GM19035 (cell line): ENCODE data around the gene DIS3L2.

Source experiments
- ATAC-seq: cut with Tn5 transposase; IDR thresholded peaks from one replicate; pipeline ENCODE4 v1.9.1; 2021; ENCODE audit not compliant: unreplicated experiment

DIS3L2 gene

DNA sequence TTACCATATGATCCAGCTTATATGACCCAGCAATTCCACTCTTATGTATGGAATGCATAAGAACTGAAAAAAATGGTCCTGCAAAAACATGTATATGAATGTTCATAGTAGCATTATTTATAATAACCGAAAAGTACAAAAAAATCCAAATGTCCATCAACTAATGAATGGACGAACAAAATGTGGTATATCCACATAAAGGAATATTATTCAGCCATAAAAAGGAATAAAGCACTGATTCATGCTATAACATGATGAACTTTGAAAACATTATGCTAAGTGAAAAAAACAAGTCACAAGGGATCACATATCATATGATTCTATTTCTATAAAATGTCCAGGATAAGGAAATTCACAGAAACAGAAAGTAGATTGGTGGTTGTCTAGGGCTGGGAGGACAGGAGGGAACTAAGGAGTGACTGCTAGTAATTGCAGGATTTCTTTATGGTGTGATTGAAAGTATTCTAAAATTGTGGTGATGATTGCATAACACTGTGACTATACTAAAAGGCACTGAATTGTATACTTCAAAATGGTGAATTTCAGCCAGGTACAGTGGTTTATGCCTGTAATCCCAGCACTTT is 10.0 kb upstream of the DIS3L2 start:
- no peak for ATAC-seq

DNA sequence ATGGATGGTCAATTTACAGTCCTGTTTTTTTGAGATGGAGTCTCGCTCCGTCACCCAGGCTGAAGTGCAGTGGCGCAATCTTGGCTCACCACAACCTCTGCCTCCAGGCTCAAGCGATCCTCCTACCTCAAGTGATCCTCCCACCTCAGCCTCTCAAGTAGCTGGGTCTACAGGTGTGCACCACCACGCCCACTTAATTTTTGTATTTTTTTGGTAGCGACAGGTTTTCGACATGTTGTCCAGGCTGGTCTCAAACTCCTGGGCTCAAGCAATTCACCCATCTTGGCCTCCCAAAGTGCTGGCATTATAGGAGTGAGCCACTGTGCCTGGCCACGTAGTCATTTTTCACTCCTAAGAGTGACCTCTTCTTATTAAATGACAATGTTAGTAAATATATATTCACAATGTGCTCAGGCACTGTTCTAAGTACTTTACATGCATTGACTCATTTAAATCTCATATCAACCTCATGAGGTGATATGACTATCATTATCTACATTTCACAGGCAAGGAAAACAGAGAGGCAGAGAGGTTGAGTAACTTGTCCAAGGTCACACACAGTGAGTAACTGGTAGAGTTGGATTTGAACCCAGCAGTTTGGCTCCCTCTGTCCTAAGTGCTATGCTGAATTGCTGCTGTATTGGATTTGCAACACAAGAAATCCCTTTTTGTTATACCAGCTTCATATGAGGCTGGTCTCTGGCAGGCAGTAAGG is 5.6 kb upstream of the DIS3L2 start:
- no peak for ATAC-seq

GRCh38 chr2:231957913-231958763 is 3.4 kb upstream of the DIS3L2 start:
- ATAC-seq = no peak

DNA sequence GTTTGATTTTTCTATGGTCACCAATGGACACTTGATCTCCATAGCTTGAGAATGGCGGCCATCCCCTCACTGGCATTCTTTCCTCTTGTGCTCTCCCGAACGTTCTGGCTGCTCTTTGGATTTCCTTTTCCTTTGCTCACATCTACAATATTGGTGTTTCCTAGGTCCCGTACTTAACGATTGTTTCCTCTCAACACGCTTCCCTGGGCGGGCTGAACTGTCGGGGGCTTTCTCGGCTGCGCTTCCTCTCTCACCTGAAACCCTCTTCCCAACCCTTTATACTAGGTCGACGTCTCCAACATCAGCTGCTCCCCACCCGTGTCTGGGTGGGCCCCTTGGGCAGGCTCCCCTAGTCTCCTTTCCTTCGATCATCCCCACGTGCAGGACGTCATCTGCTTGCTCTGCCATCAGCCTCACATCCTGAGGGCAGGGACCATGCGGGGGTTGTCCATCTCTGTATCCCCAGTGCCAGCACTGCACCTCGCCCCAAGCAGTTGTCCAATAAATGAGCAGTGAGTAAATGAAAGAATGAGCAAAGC is 634 bp upstream of the DIS3L2 start:
- ATAC-seq = peak; percentile 28

DNA sequence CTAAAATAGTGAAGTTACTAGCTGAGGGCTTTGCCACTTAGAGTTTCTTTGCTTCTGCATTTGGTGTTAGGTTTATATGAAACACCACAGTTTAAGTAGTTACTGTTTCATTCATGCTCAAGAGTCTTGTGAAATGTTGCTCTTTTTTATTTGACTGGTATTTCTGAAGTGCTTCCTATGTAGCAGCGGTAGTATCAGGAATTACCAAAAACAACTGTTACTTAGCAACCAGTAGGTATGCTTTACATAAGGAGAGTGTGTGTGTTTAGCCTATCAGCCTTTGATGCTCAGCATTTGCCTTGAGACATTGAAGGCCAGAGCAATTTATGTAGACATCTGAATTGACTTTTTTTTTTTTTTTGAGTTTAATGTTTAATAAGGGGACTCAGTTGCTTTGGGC is 3.6 kb downstream of the DIS3L2 start:
- ATAC-seq = no peak

GRCh38 chr2:231966886-231967285 is 5.4 kb downstream of the DIS3L2 start:
- ATAC-seq = no peak

DNA sequence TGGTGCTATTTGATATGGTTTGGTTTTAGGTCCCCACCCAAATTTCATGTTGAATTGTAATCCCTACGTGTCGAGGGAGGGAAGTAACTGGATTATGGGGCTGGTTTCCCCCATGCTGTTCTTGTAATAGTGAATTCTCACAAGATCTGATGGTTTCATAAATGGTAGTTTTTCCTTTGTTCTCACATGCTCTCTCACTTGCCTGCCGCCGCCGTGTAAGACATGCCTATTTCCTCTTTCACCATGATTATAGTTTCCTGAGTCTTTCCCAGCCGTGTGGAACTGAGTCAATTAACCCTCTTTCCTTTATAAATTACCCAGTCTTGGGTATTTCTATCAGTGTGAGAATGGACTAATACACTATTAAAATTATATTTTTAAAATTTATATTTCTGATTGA is 7.3 kb downstream of the DIS3L2 start:
- no peak for ATAC-seq

DNA sequence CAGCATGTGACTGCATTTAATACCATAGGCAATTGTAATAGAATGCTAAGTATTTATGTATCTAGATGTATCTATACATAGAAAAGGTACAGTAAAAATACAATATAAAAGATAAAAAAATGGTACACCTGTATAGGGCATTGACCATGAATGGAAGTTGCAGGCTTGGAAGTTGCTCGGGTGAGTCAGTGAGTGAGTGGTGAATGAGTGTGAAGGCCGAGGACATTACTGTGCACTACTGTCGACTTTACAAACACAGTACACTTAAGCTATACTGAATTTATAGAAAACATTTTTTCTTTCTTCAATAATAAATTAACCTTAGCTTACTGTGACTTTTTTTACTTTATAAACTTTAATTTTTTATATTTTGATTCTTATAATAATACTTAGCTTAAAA is 8.9 kb downstream of the DIS3L2 start:
- no peak for ATAC-seq

DNA sequence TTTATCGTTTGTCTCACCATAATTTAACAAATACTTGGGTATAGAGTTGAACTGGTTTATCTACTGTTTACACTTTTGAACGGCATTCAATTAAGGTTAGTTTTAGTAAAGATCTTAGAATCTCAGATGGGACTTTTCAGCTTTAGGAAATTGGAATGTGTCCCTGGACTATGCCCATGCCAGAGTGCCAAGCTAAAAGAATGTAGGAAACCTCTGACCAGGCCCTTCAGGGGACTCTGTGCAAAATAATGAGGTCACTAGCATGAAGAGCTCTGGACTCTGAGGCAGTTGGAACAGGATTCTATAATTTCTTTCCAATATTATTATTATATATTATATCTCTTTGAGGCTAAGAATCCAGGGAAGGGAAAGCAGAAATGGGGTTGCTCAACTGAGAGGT is 13.5 kb downstream of the DIS3L2 start:
- ATAC-seq = no peak

- ATAC-seq = no peak
These were observed 15.9 kb downstream of the DIS3L2 start for GRCh38 chr2:231977430-231977829.

- no peak for ATAC-seq
These were observed 23.5 kb downstream of the DIS3L2 start for GRCh38 chr2:231984992-231985391.

DNA sequence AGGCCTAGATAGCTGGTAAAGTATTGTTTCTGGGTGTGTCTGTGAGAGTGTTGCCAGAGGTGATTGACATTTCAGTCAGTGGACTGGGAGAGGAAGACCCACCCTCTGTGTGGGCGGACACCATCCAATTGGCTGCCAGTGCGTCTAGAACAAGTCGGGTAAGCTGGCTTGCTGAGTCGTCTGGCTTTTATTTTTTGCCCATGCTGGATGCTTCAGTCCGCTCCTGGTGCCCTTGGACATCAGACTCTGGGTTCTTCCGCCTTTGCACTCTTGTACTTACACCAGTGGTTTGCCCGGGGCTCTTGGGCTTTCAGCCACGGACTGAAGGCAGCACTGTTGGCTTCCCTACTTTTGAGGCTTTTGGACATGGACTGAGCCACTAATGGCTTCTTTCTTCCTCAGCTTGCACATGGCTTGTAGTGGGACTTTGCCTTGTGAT is 24.3 kb downstream of the DIS3L2 start:
- no peak for ATAC-seq

DNA sequence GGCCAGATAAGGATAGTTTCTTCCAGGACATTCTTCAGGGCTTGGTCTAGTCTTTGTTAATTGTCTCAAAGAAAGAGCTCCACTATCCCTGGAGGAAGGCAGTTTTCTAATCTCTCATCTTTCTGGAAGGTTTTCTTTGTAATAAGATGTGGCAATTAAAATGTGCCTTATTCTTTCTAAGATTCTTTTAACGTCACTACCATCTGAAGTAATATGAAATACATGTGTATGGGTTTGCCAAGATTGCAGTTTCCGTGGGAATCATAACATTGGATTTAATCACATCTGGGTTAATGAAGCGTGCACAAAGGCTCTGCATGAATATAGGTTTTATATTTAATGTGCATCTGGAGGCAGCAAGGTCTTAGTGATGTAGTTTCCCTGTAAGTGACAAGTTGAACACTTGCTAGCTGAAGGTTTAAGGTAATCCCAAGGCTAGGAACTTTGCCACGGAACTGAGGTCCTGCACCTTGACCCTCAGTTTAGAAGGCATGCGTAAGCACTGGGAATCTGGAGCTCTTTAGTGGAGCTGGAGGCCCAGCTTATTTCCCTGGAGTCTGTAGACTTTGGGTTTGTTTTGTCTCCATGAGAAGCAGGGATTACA is 25.7 kb downstream of the DIS3L2 start:
- ATAC-seq = no peak

GRCh38 chr2:231988179-231988866 is 26.8 kb downstream of the DIS3L2 start:
- ATAC-seq = no peak

DNA sequence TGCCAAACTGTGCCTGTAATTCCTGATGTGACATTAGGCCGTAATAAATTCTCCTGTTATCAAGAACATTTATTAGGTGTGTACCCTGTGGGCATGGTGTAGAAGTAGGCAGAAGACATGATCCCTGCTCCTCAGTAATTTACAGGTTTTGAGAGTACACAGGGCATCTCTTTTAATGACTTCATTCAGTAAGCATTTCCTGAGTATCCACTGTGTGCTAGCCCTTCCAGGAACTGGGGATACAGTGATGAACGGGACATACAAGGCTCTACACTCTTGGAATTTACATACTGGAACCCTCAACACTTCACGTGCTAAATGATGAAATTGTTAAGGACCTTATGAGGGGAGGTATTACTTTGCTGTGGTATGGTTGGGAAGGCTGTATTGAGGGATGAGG is 30.2 kb downstream of the DIS3L2 start:
- no peak for ATAC-seq

DNA sequence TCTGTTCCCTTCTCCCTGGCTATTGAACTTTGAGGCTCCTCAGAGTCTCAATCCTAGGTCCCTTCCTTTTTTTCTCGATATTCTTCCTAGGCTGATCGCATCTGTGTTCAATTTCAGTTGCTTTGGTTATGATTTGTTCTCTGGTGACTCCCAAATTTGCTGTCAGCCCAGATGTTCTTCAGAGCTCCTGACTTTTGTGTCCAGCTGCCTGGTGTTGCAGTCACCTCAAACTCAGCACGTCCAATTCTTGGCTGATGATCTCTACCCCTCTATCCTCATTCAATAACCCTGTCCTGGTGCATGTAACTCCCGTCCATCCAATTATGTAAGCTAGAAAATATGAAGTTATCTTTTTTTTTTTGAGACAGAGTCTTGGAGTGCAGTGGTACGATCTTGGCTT is 31.4 kb downstream of the DIS3L2 start:
- ATAC-seq = no peak

GRCh38 chr2:231996797-231997540 is 35.5 kb downstream of the DIS3L2 start:
- ATAC-seq = no peak

DNA sequence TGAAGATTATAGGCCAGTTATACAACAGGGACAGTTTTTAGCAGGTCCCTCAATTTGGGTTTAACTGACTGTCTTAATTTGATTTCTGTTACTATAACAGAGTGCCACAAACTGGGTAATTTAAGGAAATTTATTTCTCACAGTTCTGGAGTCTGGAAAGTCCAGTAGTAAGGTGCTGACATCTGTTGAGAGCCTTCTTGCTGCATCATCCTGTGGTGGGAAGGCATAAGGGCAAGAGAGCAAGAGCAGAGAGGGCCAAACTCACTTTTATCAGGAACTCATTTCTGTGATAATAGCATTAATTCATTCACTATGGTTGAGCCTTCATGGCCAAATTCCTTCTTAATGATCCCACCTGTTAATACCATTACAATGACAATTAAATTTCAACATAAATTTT is 36.5 kb downstream of the DIS3L2 start:
- ATAC-seq = no peak

DNA sequence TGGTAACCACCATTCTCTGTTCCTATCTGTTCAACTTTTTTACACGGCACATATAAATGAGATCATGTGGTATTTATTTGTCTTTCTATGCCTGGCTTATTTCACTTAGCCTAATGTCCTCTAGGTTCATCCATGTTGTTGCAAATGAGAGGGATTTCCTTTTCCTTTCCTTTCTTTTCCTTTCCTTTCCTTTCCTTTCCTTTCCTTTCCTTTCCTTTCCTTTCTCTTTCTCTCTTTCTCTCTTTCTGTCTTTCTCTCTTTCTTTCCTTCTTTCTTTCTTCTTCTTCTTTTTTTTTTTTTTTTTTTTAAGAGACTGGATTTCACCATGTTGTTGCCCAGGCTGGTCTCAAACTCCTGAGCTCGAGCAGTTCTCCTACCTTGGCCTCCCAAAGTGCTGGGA is 38.9 kb downstream of the DIS3L2 start:
- no peak for ATAC-seq

- no peak for ATAC-seq
These were observed 39.6 kb downstream of the DIS3L2 start for GRCh38 chr2:232001073-232001472.
